CD4-positive, CD25-positive, alpha-beta regulatory T cell (primary cell): ENCODE data around the gene TMEM238L. TPM values are rescaled to one million over a fixed set of nuclear protein-coding genes. Genes with fewer than 3 reads are reported as not detected.

Experiments
- ATAC-seq, 2 donors: fragments of 150-1000 bp; cut with Tn5 transposase; one replicate each; pipeline ENCODE4 v1.10.0; 2021; ENCODE audit warnings: low read depth in 2 of 2, moderate number of reproducible peaks in 2 of 2, moderate library complexity in 1 of 2
- DNase-seq, 3 donors: peaks; one replicate each; pipeline versions ENCODE4 v3.0.0 to v3.0.0-alpha.2; 2012 to 2022; ENCODE audit warnings: mixed read lengths in 1 of 3
- H3K27ac ChIP-seq: one replicate; pipeline ENCODE4 v1.7.0; 2013; ENCODE audit warnings: mild to moderate bottlenecking, low read length; ENCODE audit not compliant: insufficient read depth, poor library complexity, severe bottlenecking
- H3K27me3 ChIP-seq: one replicate; pipeline ENCODE4 v1.7.0; 2013; ENCODE audit warnings: low read length; ENCODE audit not compliant: control insufficient read depth, insufficient read depth
- H3K36me3 ChIP-seq: one replicate; pipeline ENCODE4 v1.7.0; 2013; ENCODE audit warnings: mild to moderate bottlenecking, low read length, moderate library complexity; ENCODE audit not compliant: control insufficient read depth, insufficient read depth
- H3K4me1 ChIP-seq: 2 replicates; pipeline ENCODE4 v1.7.0; 2013; ENCODE audit warnings: mild to moderate bottlenecking, low read length; ENCODE audit not compliant: insufficient read depth, control insufficient read depth, poor library complexity, severe bottlenecking
- H3K4me3 ChIP-seq: one replicate; pipeline ENCODE4 v1.7.0; 2013; ENCODE audit warnings: low read depth, mild to moderate bottlenecking, low read length, moderate library complexity
- H3K9me3 ChIP-seq, 2 experiments: 1 replicate in 1 of 2; 2 replicates in 1 of 2; pipeline ENCODE4 v1.7.0; 2013; ENCODE audit warnings: low read length in 2 of 2, mild to moderate bottlenecking in 1 of 2, moderate library complexity in 1 of 2; ENCODE audit not compliant: control insufficient read depth in 2 of 2
- H3K27ac Mint-ChIP-seq, 3 donors: one replicate each; pipeline ENCODE4 v1.8.0; 2020 to 2022; ENCODE audit warnings: mild to moderate bottlenecking in 3 of 3, mixed read lengths in 3 of 3, moderate library complexity in 2 of 3
- H3K27me3 Mint-ChIP-seq: one replicate; pipeline ENCODE4 v1.8.0; 2022; ENCODE audit warnings: mild to moderate bottlenecking, mixed read lengths
- H3K36me3 Mint-ChIP-seq: one replicate; pipeline ENCODE4 v1.8.0; 2020; ENCODE audit warnings: mixed read lengths
- H3K4me1 Mint-ChIP-seq, 4 donors: one replicate each; pipeline ENCODE4 v1.8.0; 2020 to 2022; ENCODE audit warnings: mixed read lengths in 4 of 4, mild to moderate bottlenecking in 1 of 4
- H3K4me3 Mint-ChIP-seq, 4 donors: one replicate each; pipeline ENCODE4 v1.8.0; 2020 to 2022; ENCODE audit warnings: mild to moderate bottlenecking in 4 of 4, mixed read lengths in 4 of 4, moderate library complexity in 3 of 4
- H3K9me3 Mint-ChIP-seq, 7 donors: one replicate each; pipeline ENCODE4 v1.8.0; 2020 to 2022; ENCODE audit warnings: mixed read lengths in 7 of 7, mild to moderate bottlenecking in 3 of 7, moderate library complexity in 2 of 7
- polyA plus RNA-seq, 4 donors: library from polyadenylated mRNA; unstranded; fragments of 300-500 nt; fragmentation: Illumina TruSeq; gene quantifications; one replicate each; pipeline ENCODE4 v1.2.3, GENCODE V29; 2021
- total RNA-seq: library from RNA; stranded (reverse); gene quantifications from one replicate; pipeline ENCODE4 v1.2.3, GENCODE V29; 2022

The TMEM238L gene
- total and polyA plus RNA-seq, 5 donors from 2014 or later: not detected

DNA sequence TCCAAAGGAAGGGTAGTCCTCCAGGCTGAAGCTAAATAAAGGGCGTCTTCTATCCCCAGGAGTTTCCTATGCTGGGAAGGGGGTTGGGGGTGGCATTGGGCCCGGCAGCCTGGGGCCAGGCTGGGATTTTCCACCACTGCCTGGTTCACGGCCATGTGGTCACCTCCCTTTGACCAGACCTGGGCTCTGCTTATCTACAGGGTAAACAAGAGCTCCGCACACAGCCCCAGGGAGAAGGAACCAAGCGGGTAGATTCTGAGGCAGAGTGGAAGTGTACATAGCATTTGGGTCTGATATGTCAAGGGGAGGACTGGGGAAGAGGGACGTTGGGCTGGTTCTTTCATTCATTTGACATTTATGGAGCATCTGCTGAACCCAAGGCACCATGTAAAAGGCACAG is 46.8 kb downstream of the TMEM238L start:
- Mint-ChIP-seq H3K36me3 (no peaks in the 10 kb centered on the region), H3K27ac (no peak overlapping the region), H3K27me3 (no peaks in the 10 kb centered on the region), H3K4me1 (peaks cover 0 to 5% (median 0%) of the 10 kb centered on the region in 4 donors), H3K4me3 (no peak overlapping the region), H3K9me3 (peaks cover 0 to 2% (median 0%) of the 10 kb centered on the region in 7 donors)
- H3K36me3 ChIP-seq: no peaks in the 10 kb centered on the region
- no peak for ATAC-seq
- no peak overlapping the region for H3K27ac ChIP-seq
- no peak for DNase-seq
- no peaks in the 10 kb centered on the region for H3K9me3 ChIP-seq
- H3K4me1 ChIP-seq: no peaks in the 10 kb centered on the region
- no peak overlapping the region for H3K4me3 ChIP-seq
- no peaks in the 10 kb centered on the region for H3K27me3 ChIP-seq

DNA sequence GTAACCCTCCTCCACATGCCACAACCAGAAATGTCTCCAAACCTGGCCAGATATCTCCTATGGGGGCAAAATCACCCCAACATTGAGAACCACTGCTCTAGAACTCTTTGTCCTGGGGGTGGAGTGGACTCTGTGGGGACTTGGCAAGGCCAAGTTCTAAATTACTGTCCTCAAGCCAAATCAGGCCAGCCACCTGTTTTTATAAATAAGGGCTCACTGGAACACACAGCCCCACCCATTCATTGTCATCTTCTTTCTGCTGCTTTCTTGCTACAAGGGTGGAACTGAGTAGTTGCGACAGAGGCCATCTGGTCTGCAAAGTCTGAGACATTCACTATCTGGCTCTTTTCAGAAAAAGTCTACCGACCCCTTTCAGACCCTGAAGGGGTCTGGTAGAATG is 47.3 kb downstream of the TMEM238L start:
- ATAC-seq: no peak
- Mint-ChIP-seq H3K36me3 (no peaks in the 10 kb centered on the region), H3K4me1 (peaks cover 0 to 5% (median 0%) of the 10 kb centered on the region in 4 donors), H3K9me3 (peaks cover 0 to 2% (median 0%) of the 10 kb centered on the region in 7 donors), H3K27ac (no peak overlapping the region), H3K27me3 (no peaks in the 10 kb centered on the region), H3K4me3 (no peak overlapping the region)
- DNase-seq: no peak
- no peaks in the 10 kb centered on the region for H3K27me3 ChIP-seq
- no peak overlapping the region for H3K27ac ChIP-seq
- H3K4me3 ChIP-seq: no peak overlapping the region
- H3K4me1 ChIP-seq: no peaks in the 10 kb centered on the region
- no peaks in the 10 kb centered on the region for H3K36me3 ChIP-seq
- no peaks in the 10 kb centered on the region for H3K9me3 ChIP-seq

DNA sequence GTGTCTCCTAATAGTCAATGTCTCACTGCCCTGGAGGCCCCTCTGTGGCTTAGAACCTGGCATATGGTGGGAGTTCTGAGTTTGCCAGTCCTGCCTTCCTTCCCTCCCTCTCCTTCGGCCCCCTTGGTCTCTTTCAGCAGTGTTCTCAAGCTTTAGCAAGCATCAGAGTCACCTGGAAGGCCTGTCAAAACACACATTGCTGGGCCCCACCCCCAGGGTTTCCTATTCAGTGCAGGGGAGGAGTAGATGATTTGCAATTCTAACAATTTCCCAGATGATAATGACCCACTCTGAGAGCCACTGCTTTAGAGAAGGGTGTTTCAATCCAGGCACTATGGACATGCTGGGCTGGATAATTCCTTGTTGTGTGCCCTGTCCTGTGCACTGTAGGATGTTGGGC is 47.7 kb downstream of the TMEM238L start:
- Histone ChIP-seq H3K27me3 (no peaks in the 10 kb centered on the region), H3K36me3 (no peaks in the 10 kb centered on the region), H3K4me3 (no peak overlapping the region), H3K9me3 (no peaks in the 10 kb centered on the region), H3K27ac (no peak overlapping the region), H3K4me1 (no peaks in the 10 kb centered on the region)
- Mint-ChIP-seq H3K36me3 (no peaks in the 10 kb centered on the region), H3K27ac (no peak overlapping the region), H3K4me1 (peaks cover 0 to 5% (median 0%) of the 10 kb centered on the region in 4 donors), H3K4me3 (no peak overlapping the region), H3K9me3 (peaks cover 0 to 2% (median 0%) of the 10 kb centered on the region in 7 donors), H3K27me3 (no peaks in the 10 kb centered on the region)
- DNase-seq: no peak
- ATAC-seq: no peak

DNA sequence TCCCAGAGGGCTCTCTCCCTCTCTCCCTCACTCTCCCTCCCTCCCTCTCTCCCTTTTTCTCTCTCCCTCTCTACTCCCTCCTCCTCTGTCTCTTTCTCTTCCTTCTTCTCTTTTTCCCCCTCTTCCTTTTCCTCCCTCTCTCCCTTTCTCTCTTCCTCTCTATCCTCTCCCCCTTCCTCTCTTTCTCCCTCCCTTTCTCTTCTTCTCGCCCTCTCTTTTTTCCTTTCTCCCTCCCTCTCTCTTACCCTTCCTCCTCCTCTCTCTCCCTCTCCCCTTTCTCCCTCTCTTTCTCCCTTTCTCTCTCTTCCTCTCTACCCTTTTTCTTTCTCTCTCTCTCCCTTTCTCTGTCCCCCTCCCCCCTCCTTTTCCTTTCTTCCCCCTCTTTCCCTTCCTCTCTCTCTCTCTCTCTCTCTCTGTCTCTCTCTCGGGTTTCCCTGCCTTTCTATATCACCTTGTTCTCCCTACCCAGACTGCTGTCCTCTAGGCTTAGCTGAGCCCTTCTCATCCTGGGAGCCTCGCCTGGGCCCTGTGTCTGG is 48.2 kb downstream of the TMEM238L start:
- no peak for ATAC-seq
- Mint-ChIP-seq H3K9me3 (peaks cover 0 to 2% (median 0%) of the 10 kb centered on the region in 7 donors), H3K36me3 (no peaks in the 10 kb centered on the region), H3K27me3 (no peaks in the 10 kb centered on the region), H3K4me1 (peaks cover 0 to 5% (median 0%) of the 10 kb centered on the region in 4 donors), H3K4me3 (no peak overlapping the region), H3K27ac (peak overlapping the region in 1 of 3 donors; percentile 25)
- H3K27me3 ChIP-seq: no peaks in the 10 kb centered on the region
- no peak overlapping the region for H3K4me3 ChIP-seq
- DNase-seq: no peak
- no peak overlapping the region for H3K27ac ChIP-seq
- H3K4me1 ChIP-seq: no peaks in the 10 kb centered on the region
- no peaks in the 10 kb centered on the region for H3K9me3 ChIP-seq
- H3K36me3 ChIP-seq: no peaks in the 10 kb centered on the region

DNA sequence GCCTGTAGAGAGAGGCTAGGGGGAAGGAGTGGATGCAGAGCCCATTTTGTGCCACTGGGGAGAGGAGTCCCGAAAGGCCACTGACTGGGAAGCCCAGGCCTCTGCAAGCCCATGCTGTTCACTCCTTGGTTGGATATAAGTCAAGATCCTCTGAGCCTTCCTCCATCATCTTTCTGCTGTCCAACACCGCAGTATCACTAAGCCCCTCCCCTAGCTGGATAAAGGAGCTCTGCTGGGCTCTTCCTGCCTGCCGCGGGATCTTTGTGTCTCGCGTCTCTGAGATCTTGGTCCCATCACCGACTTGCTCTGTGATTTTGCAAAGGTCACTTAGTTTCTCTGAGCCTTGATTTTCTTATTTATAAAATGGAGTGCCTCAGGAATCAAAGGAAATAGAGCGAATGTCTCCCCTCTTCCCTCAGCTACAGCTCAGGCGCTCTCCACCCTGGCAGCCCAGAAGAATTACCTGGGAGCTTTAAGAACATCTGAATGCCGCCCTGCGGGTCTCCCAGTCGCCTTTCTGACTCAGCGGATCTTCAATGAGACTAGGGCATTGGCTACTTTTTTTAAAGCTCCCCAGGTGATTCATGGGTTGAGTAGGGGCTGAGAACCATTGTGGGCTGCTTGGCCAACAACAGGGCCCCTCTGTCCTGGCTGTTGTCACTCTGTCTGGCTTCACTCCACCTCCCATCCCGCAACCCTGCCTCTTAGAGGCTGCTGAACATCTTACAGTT is 48.9 kb downstream of the TMEM238L start:
- no peaks in the 10 kb centered on the region for H3K9me3 ChIP-seq
- H3K4me3 ChIP-seq: no peak overlapping the region
- H3K4me1 ChIP-seq: no peaks in the 10 kb centered on the region
- H3K4me1 Mint-ChIP-seq: peaks cover 0 to 5% (median 0%) of the 10 kb centered on the region in 4 donors
- ATAC-seq (no peak), DNase-seq (no peak)
- H3K27me3 ChIP-seq: no peaks in the 10 kb centered on the region
- H3K27me3 Mint-ChIP-seq: no peaks in the 10 kb centered on the region
- no peak overlapping the region for H3K27ac ChIP-seq
- H3K36me3 ChIP-seq: no peaks in the 10 kb centered on the region
- H3K4me3 Mint-ChIP-seq: no peak overlapping the region
- H3K27ac Mint-ChIP-seq: peak overlapping the region in 2 of 3 donors; percentile 25 to 57
- H3K9me3 Mint-ChIP-seq: peaks cover 0 to under 1% (median 0%) of the 10 kb centered on the region in 7 donors
- no peaks in the 10 kb centered on the region for H3K36me3 Mint-ChIP-seq

DNA sequence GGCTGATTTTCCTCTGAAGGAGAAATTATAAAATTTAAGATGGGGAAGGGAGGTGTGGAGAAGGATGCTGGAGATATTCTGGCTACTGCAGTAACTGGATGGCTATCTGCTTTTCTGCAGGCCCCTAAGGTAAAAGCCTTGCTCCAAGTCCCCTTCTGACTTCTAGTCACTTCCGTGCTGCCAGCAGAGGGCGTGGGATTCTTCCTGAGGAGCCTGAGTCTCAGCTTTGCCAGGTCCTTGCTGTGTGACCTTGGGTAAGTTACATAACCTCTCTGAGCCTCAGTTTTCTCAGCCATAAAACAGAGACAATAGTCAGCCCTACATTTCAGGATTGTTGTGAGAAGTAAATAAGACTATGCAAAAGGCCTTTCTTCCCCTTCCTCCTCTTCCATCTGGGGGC is 49.8 kb downstream of the TMEM238L start:
- DNase-seq: peak in 1 of 3 donors; percentile 35
- no peak overlapping the region for H3K4me3 ChIP-seq
- H3K27me3 ChIP-seq: no peaks in the 10 kb centered on the region
- no peak for ATAC-seq
- H3K4me3 Mint-ChIP-seq: no peak overlapping the region
- H3K4me1 ChIP-seq: no peaks in the 10 kb centered on the region
- H3K36me3 ChIP-seq: no peaks in the 10 kb centered on the region
- no peaks in the 10 kb centered on the region for H3K27me3 Mint-ChIP-seq
- no peak overlapping the region for H3K27ac Mint-ChIP-seq
- H3K9me3 ChIP-seq: no peaks in the 10 kb centered on the region
- no peaks in the 10 kb centered on the region for H3K36me3 Mint-ChIP-seq
- H3K9me3 Mint-ChIP-seq: peaks cover 0 to 2% (median 0%) of the 10 kb centered on the region in 7 donors
- no peak overlapping the region for H3K27ac ChIP-seq
- H3K4me1 Mint-ChIP-seq: peaks cover 0 to 5% (median 0%) of the 10 kb centered on the region in 4 donors

DNA sequence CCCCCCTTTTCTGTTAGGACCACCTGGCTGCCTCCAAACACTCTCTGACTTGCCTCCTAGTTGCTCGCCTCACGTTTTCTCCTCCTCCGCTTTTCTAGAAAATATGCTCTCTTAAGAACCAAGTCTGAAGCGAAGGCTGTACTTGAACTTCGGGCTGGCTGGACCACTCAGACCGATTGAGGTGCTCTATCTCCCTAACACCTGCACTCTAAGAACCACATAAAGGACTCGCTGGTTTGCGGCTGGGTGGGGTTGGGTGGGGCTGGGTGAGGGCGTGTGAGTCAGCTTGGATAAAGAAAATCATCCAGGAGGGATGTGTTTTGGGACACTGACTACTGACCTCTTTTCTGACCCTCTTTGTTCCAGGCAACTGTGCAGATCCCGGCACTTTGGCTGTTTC is 51.2 kb downstream of the TMEM238L start:
- no peak for ATAC-seq
- no peak overlapping the region for H3K27ac Mint-ChIP-seq

DNA sequence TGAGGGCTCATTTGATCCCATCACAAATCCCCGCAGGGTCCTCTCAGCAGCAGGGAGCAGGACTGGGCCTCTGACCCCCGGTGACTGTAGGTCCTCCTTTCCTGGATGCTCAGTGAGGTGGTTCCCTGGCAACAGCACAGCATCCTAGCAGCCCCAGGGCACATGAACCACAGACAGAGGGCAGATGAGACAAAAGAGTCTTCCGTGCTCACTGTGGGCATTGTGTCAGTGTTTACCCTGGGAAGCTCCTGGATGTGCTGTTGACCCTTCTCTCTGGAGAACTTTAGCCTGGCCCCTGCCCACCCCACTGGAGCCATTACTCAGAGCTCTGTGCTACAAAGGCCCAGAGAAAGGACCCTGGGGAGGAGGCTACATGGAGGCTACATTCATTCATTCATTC is 52.3 kb downstream of the TMEM238L start:
- Mint-ChIP-seq H3K27ac (no peak overlapping the region), H3K4me3 (no peak overlapping the region), H3K4me1 (peaks cover 0 to 5% (median 2%) of the 10 kb centered on the region in 4 donors)

More for the DNA sequence above, 51.2 kb downstream of the TMEM238L start:
- Histone ChIP-seq H3K36me3 (no peaks in the 10 kb centered on the region), H3K27me3 (no peaks in the 10 kb centered on the region), H3K9me3 (no peaks in the 10 kb centered on the region), H3K27ac (no peak overlapping the region), H3K4me1 (no peaks in the 10 kb centered on the region), H3K4me3 (no peak overlapping the region)
- H3K9me3 Mint-ChIP-seq: peaks cover 0 to 2% (median 0%) of the 10 kb centered on the region in 7 donors
- H3K4me1 Mint-ChIP-seq: peaks cover 0 to 5% (median 0%) of the 10 kb centered on the region in 4 donors
- no peak overlapping the region for H3K4me3 Mint-ChIP-seq
- H3K27me3 Mint-ChIP-seq: no peaks in the 10 kb centered on the region
- no peak for DNase-seq
- H3K36me3 Mint-ChIP-seq: no peaks in the 10 kb centered on the region

More for the DNA sequence above, 52.3 kb downstream of the TMEM238L start:
- Histone ChIP-seq H3K36me3 (no peaks in the 10 kb centered on the region), H3K4me3 (no peak overlapping the region), H3K4me1 (no peaks in the 10 kb centered on the region), H3K27ac (no peak overlapping the region), H3K27me3 (no peaks in the 10 kb centered on the region), H3K9me3 (no peaks in the 10 kb centered on the region)
- DNase-seq (no peak), ATAC-seq (no peak)
- peaks cover 0 to 2% (median 0%) of the 10 kb centered on the region in 7 donors for H3K9me3 Mint-ChIP-seq
- no peaks in the 10 kb centered on the region for H3K36me3 Mint-ChIP-seq
- H3K27me3 Mint-ChIP-seq: peaks cover 4% of the 10 kb centered on the region
